ENCODE data around the gene ADRA2A. TPM values are rescaled to one million over a fixed set of nuclear protein-coding genes. Genes with fewer than 3 reads are reported as not detected.

The ADRA2A gene
- total RNA-seq, 1 donor from 2014 or later = not detected

- no peaks in the 10 kb centered on the region for H3K36me3 ChIP-seq (ENCODE audit: control insufficient read depth, insufficient read depth, low read length)
- H3K27me3 ChIP-seq (ENCODE audit: control insufficient read depth, insufficient read depth, low read length) = no peaks in the 10 kb centered on the region
- no peak overlapping the region for H3K4me3 ChIP-seq (ENCODE audit: low read depth, low read length)
- DNase-seq (ENCODE audit: low read depth) = peak; percentile 23
- no peak for TF ChIP-seq CTCF (IDR thresholded peaks at IDR 0.05; ENCODE audit: insufficient read depth, low read length, poor library complexity, severe bottlenecking)
Measured at GRCh38 chr10:111128331-111129180, 51.7 kb downstream of the ADRA2A start.

- Histone ChIP-seq H3K27me3 (ENCODE audit: control insufficient read depth, insufficient read depth, low read length) (no peaks in the 10 kb centered on the region), H3K4me3 (ENCODE audit: low read depth, low read length) (no peak overlapping the region), H3K36me3 (ENCODE audit: control insufficient read depth, insufficient read depth, low read length) (no peaks in the 10 kb centered on the region)
- no peak for TF ChIP-seq CTCF (IDR thresholded peaks at IDR 0.05; ENCODE audit: insufficient read depth, low read length, poor library complexity, severe bottlenecking)
- no peak for DNase-seq (ENCODE audit: low read depth)
Measured at GRCh38 chr10:111129363-111129762, 52.5 kb downstream of the ADRA2A start.

DNA sequence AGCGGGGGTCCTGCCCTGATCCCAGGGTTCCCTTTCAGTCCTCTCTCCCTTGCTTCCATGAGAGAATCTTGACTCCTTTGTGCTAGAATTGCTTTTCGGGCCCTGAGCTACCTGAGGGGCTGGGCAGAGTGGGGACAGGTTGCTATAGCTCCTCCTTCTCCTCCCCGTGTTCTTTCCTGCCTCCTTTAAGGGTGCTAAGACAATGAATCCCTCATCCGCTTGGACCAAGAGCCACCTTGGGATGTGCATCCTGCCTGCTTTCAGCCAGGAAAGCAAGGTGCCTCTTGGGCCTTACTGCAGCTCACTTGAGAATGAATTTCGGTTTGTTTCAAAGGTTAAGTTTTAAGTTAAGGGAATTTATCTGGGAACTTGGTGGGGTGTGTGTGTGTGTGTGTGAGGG lies 53.6 kb downstream of the ADRA2A start:
- Histone ChIP-seq H3K4me3 (ENCODE audit: low read depth, low read length) (no peak overlapping the region), H3K27me3 (ENCODE audit: control insufficient read depth, insufficient read depth, low read length) (no peaks in the 10 kb centered on the region), H3K36me3 (ENCODE audit: control insufficient read depth, insufficient read depth, low read length) (no peaks in the 10 kb centered on the region)
- no peak for TF ChIP-seq CTCF (IDR thresholded peaks at IDR 0.05; ENCODE audit: insufficient read depth, low read length, poor library complexity, severe bottlenecking)
- DNase-seq (ENCODE audit: low read depth) = no peak

Other genes starting within 250 kb of the ADRA2A start
- 17.1 and 35.7 TPM in 2 replicates for gene PDCD4, start 205.1 kb upstream of the ADRA2A start, total RNA-seq
- gene BBIP1, start 157.8 kb upstream of the ADRA2A start, total RNA-seq = 23.6 and 24.7 TPM in 2 replicates
- 22.6 and 24.4 TPM in 2 replicates for gene SHOC2, start 157.4 kb upstream of the ADRA2A start, total RNA-seq

Data from kidney epithelial cell (primary cell).